ENCODE data around the gene SIPA1L3. TPM values are rescaled to one million over a fixed set of nuclear protein-coding genes. Genes with fewer than 3 reads are reported as not detected.

The SIPA1L3 gene
- total and polyA plus RNA-seq, 10 of the 15 experiments (the other 5 are each of a cell fraction or from before 2014, with no cell fraction given): 0.24 to 66.2 (median 19.1) TPM

- Histone ChIP-seq H3K9me3 (replicated peaks; ENCODE audit: control insufficient read depth, insufficient read depth, low read length) (no peaks in the 10 kb centered on the region), H4K20me1 (ENCODE audit: control insufficient read depth, insufficient read depth) (no peaks in the 10 kb centered on the region), H3K27ac (ENCODE audit: control insufficient read depth, insufficient read depth) (no peak overlapping the region), H3K9ac (ENCODE audit: control insufficient read depth, insufficient read depth, low read length) (no peak overlapping the region), H3K4me3 (no peak overlapping the region), H3K4me2 (ENCODE audit: control insufficient read depth, insufficient read depth) (no peak overlapping the region), H3K79me2 (ENCODE audit: control insufficient read depth, insufficient read depth, low read length) (peaks cover 10% of the 10 kb centered on the region), H3K27me3 (replicated peaks in 1 of 2; ENCODE audit: control insufficient read depth in 2 of 2, insufficient read depth in 2 of 2, low read length in 1 of 2) (no peaks in the 10 kb centered on the region), H2AFZ (ENCODE audit: control insufficient read depth, low read depth, low read length) (no peak overlapping the region), H3K36me3 (ENCODE audit: control insufficient read depth in 2 of 2, insufficient read depth in 2 of 2, low read length in 1 of 2) (peaks cover 1 to 3% of the 10 kb centered on the region in 2 experiments; a peak in 3 of 4 replicates), H3K4me1 (ENCODE audit: control insufficient read depth, insufficient read depth, low read length) (no peaks in the 10 kb centered on the region)
- ATAC-seq (no peak), DNase-seq (ENCODE audit: low read depth, low spot score) (no peak), FAIRE-seq (no peak)
- WGBS (ENCODE audit: insufficient coverage, insufficient replicate concordance, low lambda C conversion rate, missing lambda C conversion rate): 96% methylated on average over 6 of the region's 6 CpGs
- no TSS peak for BruUV-seq (replicated peaks)
- no peak for TF ChIP-seq DPF2 (IDR thresholded peaks at IDR 0.05)
- no peak for TF ChIP-seq ZNF384 (IDR thresholded peaks at IDR 0.05; ENCODE audit: borderline replicate concordance, low read depth, low read length)
- TF ChIP-seq CHD4 (IDR thresholded peaks at IDR 0.05): no peak
- intact Hi-C loops (cut with micrococcal nuclease; ENCODE audit: unreplicated experiment) (no loop called here), in situ Hi-C loops (cut with MboI) (no loop called here)
- ChIA-PET CTCF (interaction anchor here (1.2 kb wide), 1 partner anchor 110 kb away, joined by 3 read pairs; no protein-coding TSS in a partner anchor), SMC1A (ENCODE audit: uncharacterized antibody, unreplicated experiment) (interaction anchor here (1.7 kb wide), 1 partner anchor 8 kb away, joined by 4 read pairs; no protein-coding TSS in a partner anchor), POLR2A (interaction anchor here (0.5 to 0.6 kb wide), 2 partner anchors 67 to 708 kb away, joined by 3 to 7 read pairs; no protein-coding TSS in a partner anchor), RAD21 (ENCODE audit: unreplicated experiment) (interaction anchor here (0.7 kb wide), 1 partner anchor 42 kb away, joined by 3 read pairs; no protein-coding TSS in a partner anchor)
These were observed 110.6 kb downstream of the SIPA1L3 start for GRCh38 chr19:38017401-38018151.

GRCh38 chr19:38018694-38019395 is 111.8 kb downstream of the SIPA1L3 start:
- Histone ChIP-seq H3K4me2 (ENCODE audit: control insufficient read depth, insufficient read depth) (no peak overlapping the region), H3K36me3 (ENCODE audit: control insufficient read depth in 2 of 2, insufficient read depth in 2 of 2, low read length in 1 of 2) (peaks cover 0 to 3% of the 10 kb centered on the region in 2 experiments; a peak in 2 of 4 replicates), H3K4me3 (no peak overlapping the region), H3K27me3 (replicated peaks in 1 of 2; ENCODE audit: control insufficient read depth in 2 of 2, insufficient read depth in 2 of 2, low read length in 1 of 2) (no peaks in the 10 kb centered on the region), H3K27ac (ENCODE audit: control insufficient read depth, insufficient read depth) (no peak overlapping the region), H3K79me2 (ENCODE audit: control insufficient read depth, insufficient read depth, low read length) (peaks cover 10% of the 10 kb centered on the region), H3K9me3 (replicated peaks; ENCODE audit: control insufficient read depth, insufficient read depth, low read length) (no peaks in the 10 kb centered on the region), H3K4me1 (ENCODE audit: control insufficient read depth, insufficient read depth, low read length) (no peaks in the 10 kb centered on the region; the same call in 1 of the 2 replicates), H3K9ac (ENCODE audit: control insufficient read depth, insufficient read depth, low read length) (no peak overlapping the region), H4K20me1 (ENCODE audit: control insufficient read depth, insufficient read depth) (no peaks in the 10 kb centered on the region), H2AFZ (ENCODE audit: control insufficient read depth, low read depth, low read length) (no peak overlapping the region)
- no peak for FAIRE-seq
- DNase-seq (ENCODE audit: low read depth, low spot score): no peak
- in situ Hi-C loops (cut with MboI): no loop called here
- no TSS peak for BruUV-seq (replicated peaks)
- ChIA-PET SMC1A (ENCODE audit: uncharacterized antibody, unreplicated experiment) (interaction anchor here (1.5 to 2.1 kb wide), 3 partner anchors 10 to 23 kb away, joined by 4 to 6 read pairs (median 5); no protein-coding TSS in a partner anchor), POLR2A (no interaction called here), RAD21 (ENCODE audit: unreplicated experiment) (interaction anchor here (1.2 kb wide), 1 partner anchor 15 kb away, joined by 4 read pairs; no protein-coding TSS in a partner anchor), CTCF (interaction anchor here (0.7 to 1.2 kb wide), 2 partner anchors 111 to 116 kb away, joined by 3 read pairs; no protein-coding TSS in a partner anchor)
- WGBS (ENCODE audit: insufficient coverage, insufficient replicate concordance, low lambda C conversion rate, missing lambda C conversion rate): 88% methylated on average over 5 of the region's 5 CpGs
- TF ChIP-seq SREBF1 (IDR thresholded peaks at IDR 0.05; ENCODE audit: low read length) (no peak), CHD4 (IDR thresholded peaks at IDR 0.05) (no peak), SMAD1 (IDR thresholded peaks at IDR 0.05; ENCODE audit: low read depth, partially characterized antibody) (no peak), EP300 (IDR thresholded peaks at IDR 0.05; ENCODE audit: borderline replicate concordance in 1 of 2, control insufficient read depth in 1 of 2, low read depth in 2 of 2, low read length in 2 of 2) (no peak), ZNF207 (IDR thresholded peaks at IDR 0.05; ENCODE audit: borderline replicate concordance) (no peak), GATAD2B (conservative IDR thresholded peaks at IDR 0.05; ENCODE audit: low read depth) (no peak), IRF4 (IDR thresholded peaks at IDR 0.05; ENCODE audit: low read depth, low read length) (no peak), NFIC (IDR thresholded peaks at IDR 0.05; ENCODE audit: low read depth, low read length) (no peak), CEBPB (IDR thresholded peaks at IDR 0.05; ENCODE audit: borderline replicate concordance in 1 of 2, low read depth in 2 of 2, low read length in 2 of 2) (no peak), BACH1 (IDR thresholded peaks at IDR 0.05; ENCODE audit: borderline replicate concordance) (no peak), HDAC2 (IDR thresholded peaks at IDR 0.05) (no peak)
- intact Hi-C loops (cut with micrococcal nuclease; ENCODE audit: unreplicated experiment): no loop called here
- no peak for ATAC-seq

Data from GM12878 (cell line).